IMR-90 (cell line): ENCODE results near the gene ETFRF1. TPM values are rescaled to one million over a fixed set of nuclear protein-coding genes. Genes with fewer than 3 reads are reported as not detected.

Experiments
- ATAC-seq: fragments of 200-7000 bp; cut with Tn5 transposase; 2 replicates; pipeline ENCODE4 v1.9.1; 2020; ENCODE audit warnings: low read depth, mild to moderate bottlenecking, moderate library complexity
- BruUV-seq: library from RNA; stranded (reverse); fragments of 400-500 nt; replicated peaks from 2 replicates; lab custom pipeline; 2021; lab: Mats Ljungman, UMichigan
- CTCF ChIA-PET: fragments of 300-600 bp; formaldehyde crosslinking; extraction: SDS; loops from one replicate; lab custom pipeline; 2021; ENCODE audit warnings: antibody characterized with exemption; lab: Yijun Ruan, JAX
- POLR2A ChIA-PET: fragments of 300-600 bp; sonication (Branson Sonifier 250); formaldehyde crosslinking; loops from one replicate; lab custom pipeline; 2022; ENCODE audit warnings: antibody characterized with exemption; ENCODE audit not compliant: unreplicated experiment; lab: Charles Lee
- DNase-seq: peaks from one replicate; pipeline ENCODE4 v3.0.0; 2013
- H2AFZ ChIP-seq: replicated peaks from 2 replicates; pipeline ENCODE3; 2013; ENCODE audit warnings: low read length, mild to moderate bottlenecking; ENCODE audit not compliant: poor library complexity
- H2AK5ac ChIP-seq: 2 replicates; pipeline ENCODE4 v1.6.1; 2013; ENCODE audit warnings: low read depth, low read length, inconsistent platforms
- H2AK9ac ChIP-seq: replicated peaks from 2 replicates; pipeline ENCODE3; 2013; ENCODE audit warnings: mild to moderate bottlenecking, low read depth, low read length, moderate library complexity; ENCODE audit not compliant: poor library complexity
- H2BK120ac ChIP-seq: 2 replicates; pipeline ENCODE4 v1.6.1; 2013; ENCODE audit warnings: low read depth, low read length, inconsistent platforms
- H2BK15ac ChIP-seq: 3 replicates; pipeline ENCODE4 v1.6.1; 2013; ENCODE audit warnings: low read depth, low read length, inconsistent platforms
- H2BK20ac ChIP-seq: 2 replicates; pipeline ENCODE4 v1.6.1; 2013; ENCODE audit warnings: low read depth, mild to moderate bottlenecking, inconsistent platforms, low read length, moderate library complexity
- H2BK5ac ChIP-seq: 2 replicates; pipeline ENCODE4 v1.6.1; 2013; ENCODE audit warnings: mild to moderate bottlenecking, low read depth, low read length, inconsistent platforms; ENCODE audit not compliant: poor library complexity, severe bottlenecking
- H3K14ac ChIP-seq: replicated peaks from 2 replicates; pipeline ENCODE4 v1.6.1; 2013; ENCODE audit warnings: low read depth, low read length, inconsistent platforms
- H3K18ac ChIP-seq: 2 replicates; pipeline ENCODE4 v1.6.1; 2013; ENCODE audit warnings: low read depth, low read length, control low read depth
- H3K23ac ChIP-seq: 2 replicates; pipeline ENCODE4 v1.6.1; 2013; ENCODE audit warnings: low read depth, low read length, inconsistent platforms
- H3K27ac ChIP-seq: 2 replicates; pipeline ENCODE4 v1.5.1; 2013; ENCODE audit warnings: mild to moderate bottlenecking, control low read depth, low read length; ENCODE audit not compliant: insufficient read depth
- H3K27me3 ChIP-seq: 2 replicates; pipeline ENCODE4 v1.6.1; 2013; ENCODE audit warnings: low read length; ENCODE audit not compliant: control insufficient read depth, insufficient read depth
- H3K36me3 ChIP-seq: 2 replicates; pipeline ENCODE4 v1.6.1; 2013; ENCODE audit warnings: low read length, mixed read lengths; ENCODE audit not compliant: control insufficient read depth, insufficient read depth
- H3K4ac ChIP-seq: 2 replicates; pipeline ENCODE4 v1.6.1; 2013; ENCODE audit warnings: low read depth, low read length, inconsistent platforms
- H3K4me1 ChIP-seq: 2 replicates; pipeline ENCODE4 v1.6.1; 2013; ENCODE audit warnings: low read length, mixed read lengths; ENCODE audit not compliant: control insufficient read depth, insufficient read depth
- H3K4me2 ChIP-seq: 2 replicates; pipeline ENCODE4 v1.6.1; 2013; ENCODE audit warnings: low read depth, mild to moderate bottlenecking, control low read depth, low read length, moderate library complexity
- H3K4me3 ChIP-seq: 2 replicates; pipeline ENCODE4 v1.5.1; 2013; ENCODE audit warnings: low read depth, mild to moderate bottlenecking, control low read depth, low read length, moderate library complexity; ENCODE audit not compliant: insufficient read depth
- H3K56ac ChIP-seq: 2 replicates; pipeline ENCODE4 v1.6.1; 2013; ENCODE audit warnings: low read length, inconsistent platforms; ENCODE audit not compliant: insufficient read depth; ENCODE audit errors: extremely low read depth
- H3K79me1 ChIP-seq, 2 experiments: 2 replicates each; pipeline ENCODE4 v1.6.1; 2013; ENCODE audit warnings: low read length in 2 of 2, inconsistent platforms in 1 of 2, low read depth in 1 of 2
- H3K9ac ChIP-seq: 2 replicates; pipeline ENCODE4 v1.6.1; 2013; ENCODE audit warnings: low read depth, low read length, control low read depth
- H3K9me1 ChIP-seq: 2 replicates; pipeline ENCODE4 v1.6.1; 2013; ENCODE audit warnings: low read length, inconsistent platforms; ENCODE audit not compliant: insufficient read depth
- H3K9me3 ChIP-seq: 2 replicates; pipeline ENCODE4 v1.6.1; 2013; ENCODE audit warnings: low read length; ENCODE audit not compliant: control insufficient read depth, insufficient read depth
- H4K20me1 ChIP-seq: 2 replicates; pipeline ENCODE4 v1.6.1; 2013; ENCODE audit warnings: low read length, inconsistent platforms; ENCODE audit not compliant: insufficient read depth
- H4K5ac ChIP-seq: 2 replicates; pipeline ENCODE4 v1.6.1; 2013; ENCODE audit warnings: mild to moderate bottlenecking, low read depth, low read length, control low read depth
- H4K8ac ChIP-seq, 2 experiments: 2 replicates each; pipeline ENCODE4 v1.6.1; 2013; ENCODE audit warnings: low read depth in 2 of 2, low read length in 2 of 2, control low read depth in 1 of 2, inconsistent platforms in 1 of 2
- H4K91ac ChIP-seq: 2 replicates; pipeline ENCODE4 v1.6.1; 2013; ENCODE audit warnings: low read depth, low read length, inconsistent platforms; ENCODE audit not compliant: insufficient read depth
- BHLHE40 ChIP-seq: fragments of 150-350 bp; IDR thresholded peaks from 2 replicates; pipeline ENCODE4 v1.6.1; 2016; ENCODE audit warnings: mild to moderate bottlenecking, low read depth, low read length
- MAFK ChIP-seq: IDR thresholded peaks from 2 replicates; pipeline ENCODE4 v1.6.1; 2012; ENCODE audit warnings: low read depth, low read length, improper control_type of control experiment
- WGBS, 2 experiments: methylation state at CpG; one replicate each; pipeline versions ENCODE4 v1.1.5 to v1.1.7; 2013; ENCODE audit warnings: missing lambda C conversion rate in 2 of 2; ENCODE audit not compliant: insufficient read length in 1 of 2; ENCODE audit errors: extremely low coverage in 2 of 2; 5-methylcytosine and 5-hydroxymethylcytosine counted together
- dilution Hi-C: fragments of 300-500 bp; cut with HindIII; formaldehyde crosslinking; loops from one replicate; pipeline ENCODE4 v1.14.3; 2018; ENCODE audit warnings: low sequenced_read_pairs; ENCODE audit not compliant: unreplicated experiment
- in situ Hi-C: fragments of 300-500 bp; cut with MboI; formaldehyde crosslinking; loops from 3 replicates; pipeline ENCODE4 v1.14.3; 2019; ENCODE audit warnings: low sequenced_read_pairs, inconsistent platforms, mixed read lengths
- intact Hi-C: fragments of 100-400 bp; cut with micrococcal nuclease; formaldehyde crosslinking; loops from 2 replicates; pipeline ENCODE4 v1.10.0; 2022
- polyA plus RNA-seq, 3 experiments: library from polyadenylated mRNA; depleted of rRNA; stranded (reverse); fragments of >200 nt; gene quantifications; 2 replicates each; pipeline ENCODE4 v1.2.3, GENCODE V29; 2012; ENCODE audit warnings: low replicate concordance in 1 of 3
- total RNA-seq: library from RNA; depleted of rRNA; stranded (reverse); fragments of >200 nt; gene quantifications from 2 replicates; pipeline ENCODE4 v1.2.3, GENCODE V29; 2012

Gene ETFRF1
- total and polyA plus RNA-seq, 2 of the 4 experiments (the other 2 are of a cell fraction), result 8.6 to 14.4 TPM

GRCh38 chr12:25207846-25208245 is 12.8 kb downstream of the ETFRF1 start:
- dilution Hi-C loops, result no loop called here
- no peak overlapping the region for H4K91ac ChIP-seq

More at GRCh38 chr12:25207846-25208245, 12.8 kb downstream of the ETFRF1 start:
- Histone ChIP-seq H3K9me1 (peaks cover 3% of the 10 kb centered on the region; the same call in 1 of the 2 replicates), H3K36me3 (peaks cover 13% of the 10 kb centered on the region), H3K27ac (no peak overlapping the region), H3K14ac (no peak overlapping the region), H3K27me3 (no peaks in the 10 kb centered on the region), H2BK15ac (no peak overlapping the region), H3K9ac (no peak overlapping the region), H3K18ac (no peak overlapping the region), H2AFZ (no peak overlapping the region), H4K5ac (no peak overlapping the region), H3K23ac (no peak overlapping the region), H3K4ac (no peak overlapping the region), H3K4me2 (no peak overlapping the region), H2AK9ac (no peak overlapping the region), H3K9me3 (no peaks in the 10 kb centered on the region), H4K8ac (no peak overlapping the region), H3K4me3 (no peak overlapping the region), H4K20me1 (no peaks in the 10 kb centered on the region), H2AK5ac (no peak overlapping the region), H2BK5ac (peak overlapping the region; percentile 24), H3K79me1 (peaks cover 15 to 27% of the 10 kb centered on the region in 2 experiments), H2BK20ac (no peak overlapping the region), H2BK120ac (no peak overlapping the region), H3K56ac (no peak overlapping the region), H3K4me1 (no peaks in the 10 kb centered on the region)
- DNase-seq (no peak), ATAC-seq (no peak)
- BruUV-seq, result TSS peak; percentile 33
- no CpG with 5 or more reads among the region's 1 CpG for WGBS, 2 experiments
- CTCF ChIA-PET, result no interaction called here
- POLR2A ChIA-PET, result no interaction called here
- intact Hi-C loops (no loop called here), in situ Hi-C loops (no loop called here)
- no peak for TF ChIP-seq BHLHE40
- peak; percentile 57; the same call in 1 of the 2 replicates for TF ChIP-seq MAFK
